Muscle of leg (tissue), 11 donors: ENCODE measurements around the gene TNS1. TPM values are rescaled to one million over a fixed set of nuclear protein-coding genes. Genes with fewer than 3 reads are reported as not detected.
A peak's percentile ranks its signal among the peaks of the same experiment; 100 is the strongest.

Source experiments
- DNase-seq: peaks from one replicate; pipeline ENCODE4 v3.0.0; 2013
- H3K27ac ChIP-seq: one replicate; pipeline ENCODE4 v1.5.1; 2013; ENCODE audit warnings: mild to moderate bottlenecking, low read length, control low read depth
- H3K27me3 ChIP-seq: one replicate; pipeline ENCODE4 v1.6.1; 2013; ENCODE audit warnings: low read length; ENCODE audit not compliant: control insufficient read depth, insufficient read depth
- H3K36me3 ChIP-seq: one replicate; pipeline ENCODE4 v1.6.1; 2013; ENCODE audit warnings: low read length; ENCODE audit not compliant: control insufficient read depth, insufficient read depth
- H3K4me1 ChIP-seq: one replicate; pipeline ENCODE4 v1.6.1; 2013; ENCODE audit warnings: low read length; ENCODE audit not compliant: control insufficient read depth, insufficient read depth
- H3K4me3 ChIP-seq: one replicate; pipeline ENCODE4 v1.5.1; 2013; ENCODE audit warnings: low read length, control low read depth
- H3K9me3 ChIP-seq: replicated peaks from 2 replicates; pipeline ENCODE4 v1.6.1; 2013; ENCODE audit warnings: low read depth, low read length; ENCODE audit not compliant: control insufficient read depth
- WGBS: methylation state at CpG from one replicate; pipeline ENCODE4 v1.1.5; 2013; ENCODE audit warnings: missing lambda C conversion rate; ENCODE audit not compliant: insufficient coverage; 5-methylcytosine and 5-hydroxymethylcytosine counted together
- polyA plus RNA-seq, 8 donors: library from polyadenylated mRNA; unstranded; fragments of 120-200 nt; gene quantifications; one replicate each; pipeline versions ENCODE4 v1.2.1 to v1.2.3, GENCODE V29; 2013; ENCODE audit warnings: inconsistent platforms in 1 of 8, low replicate concordance in 1 of 8; ENCODE audit not compliant: insufficient read length in 8 of 8, insufficient read depth in 1 of 8
- total RNA-seq: library from RNA; stranded (reverse); fragments of 120-200 nt; gene quantifications from one replicate; pipeline ENCODE4 v1.2.4, GENCODE V29; 2013

TNS1 gene
- total and polyA plus RNA-seq, 9 donors: 68.1 to 129 (median 114) TPM

DNA sequence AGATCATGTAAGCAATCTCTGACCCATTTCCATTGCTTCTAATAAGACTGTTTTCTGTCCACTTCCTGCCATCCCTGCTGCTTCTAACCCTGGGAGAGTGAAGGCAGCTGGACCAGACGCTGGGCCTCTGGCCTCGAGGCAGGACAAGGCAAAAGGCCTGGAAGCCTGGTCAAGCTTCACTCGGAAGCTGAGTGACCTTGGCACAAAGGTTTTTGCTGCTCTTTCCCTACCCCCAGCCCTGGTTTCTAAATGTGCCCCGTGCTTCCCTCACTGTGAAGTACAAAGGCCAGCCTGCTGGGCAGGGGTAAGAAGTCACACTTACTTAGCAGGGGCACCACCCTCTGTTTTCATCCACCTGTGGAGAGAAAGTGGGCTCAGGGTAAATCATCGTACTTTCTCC lies 195.0 kb downstream of the TNS1 start:
- Histone ChIP-seq H3K4me1 (peaks cover 40% of the 10 kb centered on the region), H3K36me3 (peaks cover 89% of the 10 kb centered on the region), H3K9me3 (no peaks in the 10 kb centered on the region), H3K4me3 (no peak overlapping the region), H3K27ac (no peak overlapping the region), H3K27me3 (no peaks in the 10 kb centered on the region)
- no peak for DNase-seq
- 76% methylated on average over 2 of the region's 5 CpGs for WGBS

DNA sequence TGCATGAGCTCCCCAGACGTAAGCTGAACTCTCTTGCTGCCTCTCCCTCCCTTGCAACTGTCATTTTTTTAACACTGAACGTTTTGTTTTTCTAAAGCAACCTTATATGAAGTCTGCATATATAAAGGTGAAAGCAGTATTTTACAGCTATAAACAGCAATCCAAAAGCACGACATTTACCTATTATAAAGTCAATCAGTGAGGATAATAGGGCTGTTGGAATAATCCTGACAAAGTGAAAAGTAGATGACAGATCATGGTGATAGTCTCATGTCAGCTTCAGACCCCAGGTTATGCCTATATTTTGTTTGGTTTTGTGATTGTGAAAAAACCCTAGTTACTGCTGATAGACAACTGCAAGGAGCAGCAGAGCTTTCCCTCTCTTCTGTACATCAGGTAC lies 195.8 kb downstream of the TNS1 start:
- H3K4me1 ChIP-seq: peaks cover 46% of the 10 kb centered on the region

DNA sequence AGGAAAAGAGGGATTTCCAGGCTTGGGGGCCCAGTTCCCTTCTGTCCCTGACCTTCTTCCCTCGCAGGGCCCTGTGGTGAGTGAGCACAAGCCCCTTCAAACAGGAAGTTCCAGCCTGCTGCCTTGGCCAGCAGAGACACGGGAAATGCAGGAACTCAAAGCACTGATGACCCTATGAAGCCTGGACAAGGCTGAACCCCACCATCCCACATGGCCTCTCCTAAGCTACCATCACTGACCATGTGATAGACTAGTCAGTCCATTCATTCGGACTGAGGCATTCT lies 196.4 kb downstream of the TNS1 start:
- peaks cover 85% of the 10 kb centered on the region for H3K36me3 ChIP-seq
- no peaks in the 10 kb centered on the region for H3K9me3 ChIP-seq
- no peak for DNase-seq
- no peak overlapping the region for H3K27ac ChIP-seq
- WGBS: 51% methylated on average over 3 of the region's 3 CpGs
- no peaks in the 10 kb centered on the region for H3K27me3 ChIP-seq
- no peak overlapping the region for H3K4me3 ChIP-seq
- peaks cover 51% of the 10 kb centered on the region for H3K4me1 ChIP-seq

More for the DNA sequence above, 195.8 kb downstream of the TNS1 start:
- H3K27ac ChIP-seq: no peak overlapping the region
- no peaks in the 10 kb centered on the region for H3K27me3 ChIP-seq
- no CpG with 5 or more reads among the region's 3 CpGs for WGBS
- DNase-seq: no peak
- peaks cover 87% of the 10 kb centered on the region for H3K36me3 ChIP-seq
- H3K9me3 ChIP-seq: no peaks in the 10 kb centered on the region
- H3K4me3 ChIP-seq: no peak overlapping the region

DNA sequence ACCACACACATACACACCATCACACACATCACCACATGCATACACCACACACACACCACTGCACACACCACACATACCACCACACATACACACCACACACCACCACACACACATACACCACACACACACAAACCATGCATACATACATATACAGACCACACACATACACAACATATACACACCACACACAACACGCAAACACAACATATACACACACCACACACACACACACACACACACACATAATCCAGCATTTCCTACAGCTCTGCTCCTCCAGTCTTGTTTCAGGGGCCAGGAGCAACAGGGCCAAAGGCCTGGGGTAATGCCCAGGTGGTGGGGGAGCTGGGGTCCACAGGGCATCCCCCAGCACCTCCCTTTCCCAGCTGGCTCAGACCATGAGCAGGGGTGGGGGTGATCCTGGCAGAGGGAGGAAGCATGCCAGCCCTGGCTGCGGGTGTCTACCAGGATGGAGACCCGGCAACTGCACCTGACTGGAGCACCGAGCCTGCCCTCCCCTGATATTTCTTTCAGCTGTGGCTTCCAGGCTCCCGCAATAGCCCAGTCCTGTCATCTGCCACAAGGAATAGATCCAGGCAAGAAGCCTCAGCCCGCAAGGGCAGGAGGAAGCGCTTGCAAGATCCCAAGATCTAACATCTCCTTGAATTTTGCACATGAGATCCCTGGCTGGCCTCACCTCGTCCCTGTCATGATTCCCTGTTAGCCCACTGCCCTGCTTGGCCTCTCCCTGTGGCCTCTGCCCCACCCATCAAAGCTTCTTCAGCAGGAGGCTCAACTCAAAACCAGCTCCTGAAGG lies 196.9 kb downstream of the TNS1 start:
- peaks cover 83% of the 10 kb centered on the region for H3K36me3 ChIP-seq
- H3K27ac ChIP-seq: peak overlapping the region; percentile 63
- H3K27me3 ChIP-seq: no peaks in the 10 kb centered on the region
- 79% methylated on average over 7 of the region's 8 CpGs for WGBS
- no peaks in the 10 kb centered on the region for H3K9me3 ChIP-seq
- H3K4me3 ChIP-seq: no peak overlapping the region
- peaks cover 56% of the 10 kb centered on the region for H3K4me1 ChIP-seq
- no peak for DNase-seq

DNA sequence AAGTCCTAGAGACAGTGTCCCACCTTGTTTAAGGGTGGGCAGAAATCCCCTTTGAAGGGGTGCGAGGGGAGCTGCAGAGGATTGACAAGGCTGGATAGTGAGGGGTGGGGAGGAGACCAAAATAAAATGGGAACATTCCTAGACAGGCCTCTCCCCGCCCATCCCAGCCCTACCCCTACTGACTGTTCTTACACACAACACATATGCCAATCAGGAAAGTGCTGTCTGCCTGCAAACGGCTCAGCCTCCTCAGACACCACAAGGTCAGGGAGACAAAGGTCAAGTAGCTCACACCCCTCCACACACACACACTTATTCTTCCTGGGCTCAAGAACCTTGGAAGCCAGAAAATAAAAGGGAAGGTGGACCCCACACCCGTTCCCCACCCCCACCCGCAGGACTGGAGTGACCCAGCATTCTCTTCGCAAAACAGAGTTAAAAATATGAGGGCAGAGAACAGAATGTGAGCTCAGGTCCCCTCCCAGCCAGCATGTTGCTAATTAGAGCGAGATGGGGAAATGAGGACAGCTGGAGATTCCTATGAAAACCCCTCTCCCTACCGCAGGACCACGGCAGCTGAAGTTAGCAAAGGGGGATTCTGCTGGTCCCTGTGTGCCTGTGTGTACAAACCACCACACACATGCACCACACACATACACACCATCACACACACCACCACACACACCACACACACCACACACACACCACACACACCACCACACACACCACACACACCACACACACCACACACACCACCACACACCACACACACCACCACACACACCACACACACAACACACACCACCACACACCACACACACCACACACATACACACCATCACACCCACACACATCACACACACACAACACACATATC lies 197.8 kb downstream of the TNS1 start:
- Histone ChIP-seq H3K4me1 (peaks cover 60% of the 10 kb centered on the region), H3K27me3 (no peaks in the 10 kb centered on the region), H3K36me3 (peaks cover 83% of the 10 kb centered on the region), H3K9me3 (no peaks in the 10 kb centered on the region), H3K27ac (peak overlapping the region; percentile 75), H3K4me3 (no peak overlapping the region)
- 13% methylated on average over 1 of the region's 9 CpGs for WGBS
- DNase-seq: peak; percentile 59

DNA sequence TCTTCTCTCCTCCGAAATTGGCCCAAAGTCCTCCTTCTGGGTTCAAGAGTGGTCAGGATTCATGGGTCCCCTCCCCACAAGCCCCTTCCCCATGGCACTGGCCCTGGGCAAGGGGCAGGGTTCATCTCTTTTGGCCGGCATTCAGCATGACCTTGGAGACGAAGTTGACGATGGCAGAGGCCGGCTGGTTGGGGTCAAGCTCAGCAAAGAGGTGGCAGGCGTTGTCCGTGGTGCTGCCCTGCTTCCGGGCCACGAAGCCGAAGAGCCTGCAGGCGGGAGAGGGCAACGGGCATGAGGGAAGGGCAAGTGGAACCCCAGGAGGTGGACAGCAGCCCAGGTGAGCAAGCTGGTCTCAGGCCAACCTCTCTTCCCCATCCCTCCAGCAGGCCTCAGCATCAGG lies 198.5 kb downstream of the TNS1 start:
- H3K36me3 ChIP-seq: peaks cover 83% of the 10 kb centered on the region
- no peak overlapping the region for H3K4me3 ChIP-seq
- H3K9me3 ChIP-seq: no peaks in the 10 kb centered on the region
- DNase-seq: no peak
- no peaks in the 10 kb centered on the region for H3K27me3 ChIP-seq
- WGBS: 66% methylated on average over 10 of the region's 12 CpGs
- peaks cover 58% of the 10 kb centered on the region for H3K4me1 ChIP-seq
- H3K27ac ChIP-seq: peak overlapping the region; percentile 75

DNA sequence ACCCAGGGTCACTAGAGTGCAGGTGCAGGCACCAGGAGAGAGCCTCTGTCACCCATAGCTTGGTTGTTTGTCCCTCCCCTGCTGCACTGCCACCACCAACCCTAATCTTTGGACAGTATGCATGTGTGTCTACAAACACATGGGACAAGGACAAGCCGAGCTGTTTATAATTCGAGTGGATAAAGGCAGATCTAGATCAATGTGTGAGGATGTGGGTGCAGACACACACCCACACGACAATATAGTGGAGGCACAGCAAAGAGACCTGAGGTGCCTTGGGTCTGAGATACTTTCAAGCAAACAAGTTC lies 199.2 kb downstream of the TNS1 start:
- DNase-seq: no peak
- H3K4me1 ChIP-seq: peaks cover 58% of the 10 kb centered on the region
- no CpG with 5 or more reads among the region's 3 CpGs for WGBS
- no peaks in the 10 kb centered on the region for H3K9me3 ChIP-seq
- H3K4me3 ChIP-seq: no peak overlapping the region
- H3K27me3 ChIP-seq: no peaks in the 10 kb centered on the region
- no peak overlapping the region for H3K27ac ChIP-seq
- peaks cover 86% of the 10 kb centered on the region for H3K36me3 ChIP-seq

DNA sequence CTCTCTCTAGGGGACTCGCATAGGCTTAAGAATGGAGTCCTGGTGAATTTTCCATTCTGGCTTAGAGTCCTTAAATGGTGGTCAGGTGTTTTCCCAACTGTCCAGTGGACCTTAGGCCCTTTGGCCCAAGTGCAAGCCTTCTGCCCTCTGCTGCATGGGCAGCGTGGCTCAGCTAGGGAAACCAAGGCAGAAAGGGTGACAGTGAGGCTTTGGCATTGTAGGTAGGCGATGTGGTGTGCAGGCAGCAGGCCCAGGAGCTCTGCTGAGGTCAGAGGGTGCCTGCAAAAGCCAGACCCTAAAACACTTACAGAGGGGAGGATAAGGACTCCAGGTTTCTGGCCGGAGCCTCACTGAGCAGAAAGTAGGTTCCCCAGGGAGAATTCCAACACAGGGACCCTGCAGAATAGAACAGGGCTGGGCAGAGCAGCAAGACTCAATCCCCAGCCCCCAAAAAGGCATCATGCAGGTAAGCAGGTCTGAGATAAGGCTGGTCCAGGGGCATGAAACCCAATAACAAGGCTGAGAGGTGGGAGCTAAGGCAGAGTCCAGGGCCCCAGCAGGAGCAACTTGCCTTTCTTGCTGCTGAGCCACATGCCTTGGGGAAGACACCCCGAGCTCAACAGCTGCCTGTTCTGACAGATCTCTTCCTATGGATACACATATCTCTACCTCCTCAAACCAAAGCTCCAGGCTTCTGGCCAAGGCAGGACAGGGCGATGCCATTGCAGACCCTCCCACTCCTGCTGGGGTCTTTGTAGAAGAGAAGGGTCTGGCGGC lies 199.7 kb downstream of the TNS1 start:
- 75% methylated on average over 2 of the region's 7 CpGs for WGBS
- no peak for DNase-seq
- H3K36me3 ChIP-seq: peaks cover 83% of the 10 kb centered on the region
- H3K27me3 ChIP-seq: no peaks in the 10 kb centered on the region
- H3K27ac ChIP-seq: no peak overlapping the region
- H3K4me1 ChIP-seq: peaks cover 58% of the 10 kb centered on the region
- no peaks in the 10 kb centered on the region for H3K9me3 ChIP-seq
- no peak overlapping the region for H3K4me3 ChIP-seq

DNA sequence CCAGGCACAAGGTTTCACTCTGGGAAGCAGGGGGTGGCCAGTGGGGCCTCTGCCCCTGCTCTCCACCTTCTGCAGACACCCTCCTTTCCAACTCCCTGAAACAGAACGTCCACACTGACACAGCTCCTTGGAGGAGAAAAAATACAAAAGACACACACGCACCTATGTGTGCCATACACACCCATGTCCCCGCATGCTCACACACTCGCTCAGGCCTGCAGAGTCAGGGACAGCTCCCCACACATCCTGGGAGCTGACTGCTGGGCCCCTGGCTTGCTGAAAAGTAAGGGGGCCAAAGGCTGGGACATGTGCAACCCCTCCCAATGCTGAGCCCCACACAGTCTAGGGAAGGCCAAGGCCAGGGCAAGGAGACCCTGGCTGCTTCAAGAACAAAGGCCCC lies 200.5 kb downstream of the TNS1 start:
- Histone ChIP-seq H3K9me3 (no peaks in the 10 kb centered on the region), H3K4me3 (no peak overlapping the region), H3K36me3 (peaks cover 77% of the 10 kb centered on the region), H3K4me1 (peaks cover 63% of the 10 kb centered on the region), H3K27ac (no peak overlapping the region), H3K27me3 (no peaks in the 10 kb centered on the region)
- no peak for DNase-seq
- WGBS: no CpG with 5 or more reads among the region's 4 CpGs

DNA sequence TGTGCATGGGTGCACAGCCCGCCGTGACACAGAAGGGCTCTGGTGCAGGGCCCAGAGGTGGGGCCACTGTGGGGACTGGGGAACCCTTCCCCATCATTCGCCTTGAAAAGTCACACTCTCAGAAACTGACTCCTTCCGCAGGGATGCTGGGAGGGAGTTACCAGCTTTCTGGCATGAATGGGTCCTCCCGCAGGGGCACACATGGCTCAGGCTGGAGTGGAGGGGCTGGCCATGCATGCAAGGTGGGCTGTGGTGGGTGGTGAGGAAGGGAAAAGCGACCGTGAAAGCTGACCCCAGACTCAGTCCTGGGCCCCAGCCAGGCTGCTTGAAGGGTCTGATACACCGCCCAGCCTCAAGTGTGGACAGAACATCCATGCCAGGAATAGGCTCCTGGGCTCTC lies 201.1 kb downstream of the TNS1 start:
- 28% methylated on average over 3 of the region's 8 CpGs for WGBS
- Histone ChIP-seq H3K4me1 (peaks cover 64% of the 10 kb centered on the region), H3K4me3 (no peak overlapping the region), H3K27ac (no peak overlapping the region), H3K27me3 (no peaks in the 10 kb centered on the region), H3K36me3 (peaks cover 72% of the 10 kb centered on the region), H3K9me3 (no peaks in the 10 kb centered on the region)
- no peak for DNase-seq
